Thoracic aorta (tissue), 2 donors: Measurements from ENCODE around the gene NCOA5. TPM values are rescaled to one million over a fixed set of nuclear protein-coding genes. Genes with fewer than 3 reads are reported as not detected.

ENCODE experiments used
- ATAC-seq: fragments of 150-250 bp; one replicate; pipeline ENCODE4 v1.8.0; 2017; ENCODE audit warnings: low read depth; ENCODE audit not compliant: insufficient number of reproducible peaks, low FRiP score
- DNase-seq: peaks from one replicate; pipeline ENCODE4 v3.0.0-alpha.2; 2020; ENCODE audit warnings: low spot score
- H3K27ac ChIP-seq, 2 donors: fragments of 200-600 bp; sonication (generic); 1 replicate in 1 of 2; 2 replicates in 1 of 2; pipeline ENCODE4 v1.5.1; 2016; ENCODE audit warnings: mild to moderate bottlenecking in 2 of 2, moderate library complexity in 2 of 2
- H3K27me3 ChIP-seq: fragments of 200-600 bp; sonication (generic); replicated peaks from 2 replicates; pipeline ENCODE4 v1.6.0; 2016; ENCODE audit warnings: mild to moderate bottlenecking; ENCODE audit not compliant: insufficient read depth
- H3K36me3 ChIP-seq: fragments of 200-600 bp; sonication (generic); one replicate; pipeline ENCODE4 v1.5.1; 2016
- H3K4me1 ChIP-seq, 2 donors: fragments of 200-600 bp; sonication (generic); 1 replicate in 1 of 2; 2 replicates in 1 of 2; pipeline versions ENCODE4 v1.5.1 to v1.6.0; 2016; ENCODE audit warnings: low read depth in 2 of 2, mild to moderate bottlenecking in 1 of 2; ENCODE audit not compliant: control insufficient read depth in 1 of 2
- H3K4me3 ChIP-seq: fragments of 200-600 bp; sonication (generic); 2 replicates; pipeline ENCODE4 v1.5.1; 2016; ENCODE audit warnings: mild to moderate bottlenecking
- H3K9me3 ChIP-seq: fragments of 200-600 bp; sonication (generic); 2 replicates; pipeline ENCODE4 v1.5.1; 2016
- total RNA-seq, 2 donors: library from RNA; depleted of rRNA; stranded (reverse); fragments of >200 nt; gene quantifications; one replicate each; pipeline versions ENCODE4 v1.1.0 to v1.2.3, GENCODE V29; 2016
- TF ChIP-seq, protein P1 (sequence below): fragments of 200-600 bp; sonication (generic); IDR thresholded peaks from one replicate; pipeline ENCODE4 v1.5.1; 2019; ENCODE audit warnings: antibody characterized with exemption

NCOA5 gene
- total RNA-seq, 2 donors from 2014 or later: 23.7 to 28.6 TPM

DNA sequence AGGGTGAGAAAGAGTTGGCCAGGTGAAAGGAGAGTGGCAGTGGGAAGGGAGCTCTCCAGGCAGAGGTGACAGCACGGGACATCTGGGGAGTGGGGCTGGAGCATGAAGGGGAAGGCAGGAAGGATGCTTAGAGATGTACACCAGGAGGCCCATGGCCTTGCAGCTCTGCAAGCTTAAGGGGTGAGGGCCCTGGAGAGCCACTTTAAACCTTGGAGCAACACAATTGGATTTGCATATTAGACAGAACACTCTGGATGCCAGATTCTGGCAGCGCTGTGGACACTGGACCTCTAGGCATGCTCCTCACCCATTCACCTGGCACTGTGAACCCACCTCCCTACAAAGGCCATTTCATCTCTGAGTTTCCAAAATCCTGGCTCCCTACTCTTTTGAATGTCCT is 24.7 kb upstream of the NCOA5 start:
- no peak overlapping the region for H3K4me3 ChIP-seq
- H3K9me3 ChIP-seq: no peaks in the 10 kb centered on the region
- DNase-seq: no peak
- ATAC-seq: no peak
- no peaks in the 10 kb centered on the region for H3K36me3 ChIP-seq
- TF ChIP-seq, protein P1, sequence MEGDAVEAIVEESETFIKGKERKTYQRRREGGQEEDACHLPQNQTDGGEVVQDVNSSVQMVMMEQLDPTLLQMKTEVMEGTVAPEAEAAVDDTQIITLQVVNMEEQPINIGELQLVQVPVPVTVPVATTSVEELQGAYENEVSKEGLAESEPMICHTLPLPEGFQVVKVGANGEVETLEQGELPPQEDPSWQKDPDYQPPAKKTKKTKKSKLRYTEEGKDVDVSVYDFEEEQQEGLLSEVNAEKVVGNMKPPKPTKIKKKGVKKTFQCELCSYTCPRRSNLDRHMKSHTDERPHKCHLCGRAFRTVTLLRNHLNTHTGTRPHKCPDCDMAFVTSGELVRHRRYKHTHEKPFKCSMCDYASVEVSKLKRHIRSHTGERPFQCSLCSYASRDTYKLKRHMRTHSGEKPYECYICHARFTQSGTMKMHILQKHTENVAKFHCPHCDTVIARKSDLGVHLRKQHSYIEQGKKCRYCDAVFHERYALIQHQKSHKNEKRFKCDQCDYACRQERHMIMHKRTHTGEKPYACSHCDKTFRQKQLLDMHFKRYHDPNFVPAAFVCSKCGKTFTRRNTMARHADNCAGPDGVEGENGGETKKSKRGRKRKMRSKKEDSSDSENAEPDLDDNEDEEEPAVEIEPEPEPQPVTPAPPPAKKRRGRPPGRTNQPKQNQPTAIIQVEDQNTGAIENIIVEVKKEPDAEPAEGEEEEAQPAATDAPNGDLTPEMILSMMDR: no peak
- peaks cover 7 to 9% of the 10 kb centered on the region in 2 donors for H3K4me1 ChIP-seq
- H3K27me3 ChIP-seq: no peaks in the 10 kb centered on the region
- no peak overlapping the region for H3K27ac ChIP-seq

GRCh38 chr20:46113113-46113470 is 23.3 kb upstream of the NCOA5 start:
- Histone ChIP-seq H3K27me3 (no peaks in the 10 kb centered on the region), H3K27ac (no peak overlapping the region), H3K36me3 (no peaks in the 10 kb centered on the region), H3K9me3 (no peaks in the 10 kb centered on the region), H3K4me1 (no peaks in the 10 kb centered on the region), H3K4me3 (no peak overlapping the region)
- TF ChIP-seq, protein P1: no peak
- no peak for ATAC-seq
- no peak for DNase-seq

DNA sequence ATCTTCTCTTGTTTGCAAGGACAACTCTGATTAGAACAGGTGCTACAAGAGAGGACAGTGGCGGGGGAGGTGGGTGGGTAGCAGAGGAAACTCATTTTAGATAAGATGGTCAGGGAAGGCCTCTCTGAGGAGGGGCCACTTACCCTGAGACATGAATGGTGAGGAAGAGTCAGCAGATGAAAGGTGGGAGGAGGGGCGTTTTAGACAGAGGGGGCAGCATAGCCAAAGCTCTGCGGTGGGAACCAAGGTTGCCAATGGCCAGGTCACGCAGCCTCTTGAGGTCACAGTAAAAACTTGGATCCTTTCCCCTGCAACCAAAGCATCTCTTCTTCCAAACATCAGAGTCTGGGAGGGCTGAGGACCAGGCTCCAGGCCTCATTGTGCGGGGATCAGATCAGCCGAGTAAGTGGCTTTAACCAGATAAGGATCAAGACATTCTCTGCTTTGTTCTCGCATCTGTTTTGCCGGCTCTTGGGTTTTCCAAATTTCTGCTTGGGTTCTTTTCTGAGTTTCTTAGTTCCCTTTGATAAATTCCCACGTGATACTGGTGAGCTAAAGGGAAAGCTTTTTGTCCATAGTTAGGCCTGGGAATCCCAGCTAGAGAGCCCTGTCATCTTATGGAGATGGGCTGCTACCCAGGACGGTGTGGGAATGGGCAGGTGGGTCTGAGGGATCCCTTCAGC is 22.8 kb upstream of the NCOA5 start:
- H3K9me3 ChIP-seq: no peaks in the 10 kb centered on the region
- ATAC-seq (no peak), DNase-seq (no peak)
- no peaks in the 10 kb centered on the region for H3K27me3 ChIP-seq
- TF ChIP-seq, protein P1: no peak
- H3K4me3 ChIP-seq: no peak overlapping the region
- H3K27ac ChIP-seq: no peak overlapping the region
- no peaks in the 10 kb centered on the region for H3K4me1 ChIP-seq
- no peaks in the 10 kb centered on the region for H3K36me3 ChIP-seq

- H3K27me3 ChIP-seq: no peaks in the 10 kb centered on the region
- no peak overlapping the region for H3K27ac ChIP-seq
- TF ChIP-seq, protein P1: no peak
- no peak for ATAC-seq
- no peaks in the 10 kb centered on the region for H3K4me1 ChIP-seq
- no peak overlapping the region for H3K4me3 ChIP-seq
- H3K9me3 ChIP-seq: no peaks in the 10 kb centered on the region
- no peaks in the 10 kb centered on the region for H3K36me3 ChIP-seq
- no peak for DNase-seq
Measured at GRCh38 chr20:46111836-46112212, 22.1 kb upstream of the NCOA5 start.

GRCh38 chr20:46111028-46111835 is 21.5 kb upstream of the NCOA5 start:
- no peak for DNase-seq
- no peak for ATAC-seq
- no peaks in the 10 kb centered on the region for H3K27me3 ChIP-seq
- no peaks in the 10 kb centered on the region for H3K36me3 ChIP-seq
- TF ChIP-seq, protein P1: no peak
- H3K9me3 ChIP-seq: no peaks in the 10 kb centered on the region
- no peak overlapping the region for H3K4me3 ChIP-seq
- H3K4me1 ChIP-seq: no peaks in the 10 kb centered on the region
- H3K27ac ChIP-seq: no peak overlapping the region
